ENCODE results near the gene LMAN1. TPM values are rescaled to one million over a fixed set of nuclear protein-coding genes. Genes with fewer than 3 reads are reported as not detected.

Gene LMAN1, protein sequence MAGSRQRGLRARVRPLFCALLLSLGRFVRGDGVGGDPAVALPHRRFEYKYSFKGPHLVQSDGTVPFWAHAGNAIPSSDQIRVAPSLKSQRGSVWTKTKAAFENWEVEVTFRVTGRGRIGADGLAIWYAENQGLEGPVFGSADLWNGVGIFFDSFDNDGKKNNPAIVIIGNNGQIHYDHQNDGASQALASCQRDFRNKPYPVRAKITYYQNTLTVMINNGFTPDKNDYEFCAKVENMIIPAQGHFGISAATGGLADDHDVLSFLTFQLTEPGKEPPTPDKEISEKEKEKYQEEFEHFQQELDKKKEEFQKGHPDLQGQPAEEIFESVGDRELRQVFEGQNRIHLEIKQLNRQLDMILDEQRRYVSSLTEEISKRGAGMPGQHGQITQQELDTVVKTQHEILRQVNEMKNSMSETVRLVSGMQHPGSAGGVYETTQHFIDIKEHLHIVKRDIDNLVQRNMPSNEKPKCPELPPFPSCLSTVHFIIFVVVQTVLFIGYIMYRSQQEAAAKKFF
- polyA plus RNA-seq (2013, experiment 1 of 2; ENCODE audit: insufficient read length) = 158 TPM
- 166 TPM for polyA plus RNA-seq (2013, experiment 2 of 2; ENCODE audit: insufficient read length)

- peak; percentile 97 for DNase-seq
These were observed at the start of gene LMAN1 for GRCh38 chr18:59358712-59359575. Gene LMAN1 (minus strand): TSS chr18:59359265. CDS start chr18:59359244, 21 bp downstream.

DNA sequence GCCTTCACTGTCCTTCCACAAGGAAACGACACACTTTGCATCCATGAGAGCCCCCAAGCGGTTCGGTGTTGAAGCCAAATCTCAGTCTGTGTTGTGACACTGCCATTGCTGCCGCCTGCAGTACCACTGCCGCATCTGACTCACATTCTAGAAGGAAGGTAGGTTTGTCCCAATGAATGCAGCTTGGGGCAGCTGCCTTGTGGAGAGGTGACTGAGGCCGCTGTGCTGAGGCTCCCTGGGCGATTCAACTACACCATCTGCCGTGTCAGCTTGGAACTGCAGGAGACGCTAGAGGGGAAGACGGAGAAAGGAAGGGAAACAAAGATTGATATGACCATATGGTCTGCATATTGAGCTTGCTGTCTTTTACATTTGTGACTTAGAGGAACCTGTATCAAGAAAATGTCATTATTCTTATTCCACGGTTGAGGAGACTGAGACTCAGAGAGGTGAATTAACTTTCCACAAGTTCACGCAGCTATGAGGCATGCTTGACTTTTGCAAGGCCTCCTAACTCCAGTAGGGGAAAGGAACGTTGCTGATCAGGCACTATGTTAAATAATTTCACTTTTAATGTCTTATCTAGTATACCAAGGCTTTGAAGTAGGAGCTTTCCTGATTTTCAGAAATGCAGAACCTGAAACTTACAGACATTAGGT lies 43.5 kb upstream of the LMAN1 start:
- peak; percentile 73 for DNase-seq

- DNase-seq = no peak
These were observed 41.3 kb upstream of the LMAN1 start for GRCh38 chr18:59400407-59400806.

DNA sequence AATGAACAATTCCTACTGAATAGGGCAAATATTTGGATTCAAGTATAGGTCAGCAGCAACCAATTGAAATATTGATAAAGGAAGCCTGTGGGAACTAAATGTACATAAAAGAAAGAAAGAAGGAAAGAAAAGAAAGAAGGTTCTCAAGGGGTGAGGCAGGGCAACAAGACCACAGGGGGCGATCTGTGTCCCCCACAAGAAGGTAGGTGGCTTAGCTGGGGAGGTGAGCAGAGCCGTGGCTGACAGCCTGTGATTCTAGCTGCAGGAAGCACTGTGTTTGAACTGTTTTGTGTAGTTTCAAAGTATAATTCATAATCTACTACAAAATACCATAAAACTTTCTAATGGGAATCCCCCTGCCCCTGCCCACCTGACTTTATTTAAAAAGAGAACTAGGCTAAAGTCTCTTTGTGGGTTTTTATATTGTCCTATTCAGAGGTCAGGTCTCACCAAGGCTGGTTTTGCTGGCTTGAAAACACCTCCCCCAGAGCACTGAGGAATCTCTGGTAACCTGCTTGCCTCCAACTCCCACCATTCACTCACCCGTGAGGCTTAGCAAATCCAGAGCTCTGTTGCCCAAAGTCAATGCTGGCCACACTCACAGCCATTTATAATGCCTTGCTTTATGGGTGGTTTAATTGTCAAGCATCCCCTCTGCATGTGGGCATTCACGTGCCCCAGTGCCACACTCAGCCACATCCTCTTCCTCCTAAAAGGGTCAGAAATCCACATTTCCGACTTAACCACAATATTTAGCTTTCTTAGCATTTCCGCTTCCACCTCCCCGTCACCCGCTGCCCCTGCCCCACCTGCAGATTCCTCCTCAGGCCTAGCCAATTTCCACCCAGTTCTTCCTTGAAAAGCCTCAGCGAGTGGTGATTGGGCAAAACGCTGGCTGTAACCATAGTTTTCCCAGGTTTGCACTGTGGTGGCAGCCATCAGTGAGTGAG lies 36.4 kb upstream of the LMAN1 start:
- DNase-seq = no peak

DNA sequence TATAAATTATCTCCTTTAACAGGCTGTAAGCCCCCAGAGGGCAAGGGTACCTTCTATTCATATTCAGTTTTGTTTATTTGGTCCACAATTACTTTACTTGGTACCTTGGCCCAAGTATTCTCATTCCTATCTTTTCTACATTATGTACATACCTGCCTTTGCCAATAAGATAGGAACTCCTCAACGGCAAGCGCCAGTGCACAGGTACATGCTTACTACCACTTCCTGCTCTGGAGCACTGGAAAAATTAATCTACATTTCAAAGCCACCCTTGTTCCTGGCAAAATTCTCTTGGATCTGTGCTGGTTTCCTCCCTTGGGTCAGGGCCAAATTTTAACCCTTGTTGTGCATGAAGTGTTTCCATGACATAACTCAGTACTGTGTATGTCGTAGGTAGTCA lies 34.3 kb upstream of the LMAN1 start:
- DNase-seq = no peak

GRCh38 chr18:59388817-59389216 lies 29.8 kb upstream of the LMAN1 start:
- DNase-seq = no peak

GRCh38 chr18:59387687-59388565 lies 28.9 kb upstream of the LMAN1 start:
- no peak for DNase-seq

DNA sequence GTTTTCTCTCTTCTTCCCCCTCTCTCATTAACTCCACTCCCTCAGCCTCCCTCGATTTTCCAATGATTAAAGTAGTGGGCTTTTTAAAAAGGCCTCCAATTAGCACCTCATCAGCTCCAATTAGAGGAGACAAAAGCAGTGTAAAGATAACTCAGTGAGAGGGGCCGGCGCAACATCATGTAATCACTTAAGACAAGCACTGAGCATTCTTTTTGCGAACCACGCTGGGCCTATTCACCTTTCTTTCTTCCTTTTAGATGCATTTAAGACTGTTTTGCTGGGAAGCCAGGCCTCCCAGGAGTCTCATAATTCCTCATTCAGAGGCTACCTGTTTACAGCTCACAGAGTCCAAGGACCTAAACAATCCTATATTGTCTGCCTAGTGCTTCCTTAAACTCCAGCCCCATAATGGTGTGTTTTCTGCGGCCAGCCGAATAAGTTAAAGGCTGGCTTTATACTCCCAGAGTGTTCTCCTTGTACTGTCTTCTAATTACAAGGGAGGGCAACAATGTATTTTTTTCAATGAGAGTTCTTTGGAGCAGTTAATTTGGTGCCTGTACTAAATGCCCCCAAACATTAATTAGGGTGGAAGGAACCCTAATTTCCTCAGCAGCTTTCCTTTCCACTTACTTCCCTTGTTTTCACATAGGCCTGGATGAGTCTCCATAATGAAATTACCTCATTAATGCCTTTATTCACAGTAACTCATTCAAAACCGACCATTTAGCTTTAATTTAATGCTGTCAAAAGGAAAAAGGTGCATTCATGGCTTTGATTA lies 28.0 kb upstream of the LMAN1 start:
- DNase-seq = no peak

GRCh38 chr18:59385191-59385590 lies 26.1 kb upstream of the LMAN1 start:
- DNase-seq = no peak

- DNase-seq = no peak
These were observed 24.8 kb upstream of the LMAN1 start for GRCh38 chr18:59383851-59384250.

DNA sequence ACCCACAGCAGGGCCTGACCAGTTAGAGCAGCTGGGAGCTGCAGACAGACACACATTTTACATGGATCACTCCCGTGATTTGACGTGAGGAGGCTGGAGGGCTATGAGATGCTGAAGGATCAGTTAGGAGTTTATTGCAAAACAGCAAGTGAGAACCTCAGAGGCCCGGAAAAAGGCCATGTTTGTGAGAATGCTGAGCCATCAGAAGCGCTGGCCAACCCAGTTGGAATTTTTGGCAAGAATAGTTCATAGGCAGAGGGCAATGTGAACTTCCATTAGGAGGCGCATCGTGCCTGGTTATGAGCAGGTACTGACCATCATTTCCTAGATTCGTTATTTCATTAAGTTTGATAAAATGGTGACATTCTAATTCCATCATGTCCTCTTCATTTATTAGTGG lies 23.3 kb upstream of the LMAN1 start:
- DNase-seq = no peak

GRCh38 chr18:59381949-59382348 lies 22.9 kb upstream of the LMAN1 start:
- no peak for DNase-seq

GRCh38 chr18:59380706-59381105 lies 21.6 kb upstream of the LMAN1 start:
- DNase-seq = no peak

DNA sequence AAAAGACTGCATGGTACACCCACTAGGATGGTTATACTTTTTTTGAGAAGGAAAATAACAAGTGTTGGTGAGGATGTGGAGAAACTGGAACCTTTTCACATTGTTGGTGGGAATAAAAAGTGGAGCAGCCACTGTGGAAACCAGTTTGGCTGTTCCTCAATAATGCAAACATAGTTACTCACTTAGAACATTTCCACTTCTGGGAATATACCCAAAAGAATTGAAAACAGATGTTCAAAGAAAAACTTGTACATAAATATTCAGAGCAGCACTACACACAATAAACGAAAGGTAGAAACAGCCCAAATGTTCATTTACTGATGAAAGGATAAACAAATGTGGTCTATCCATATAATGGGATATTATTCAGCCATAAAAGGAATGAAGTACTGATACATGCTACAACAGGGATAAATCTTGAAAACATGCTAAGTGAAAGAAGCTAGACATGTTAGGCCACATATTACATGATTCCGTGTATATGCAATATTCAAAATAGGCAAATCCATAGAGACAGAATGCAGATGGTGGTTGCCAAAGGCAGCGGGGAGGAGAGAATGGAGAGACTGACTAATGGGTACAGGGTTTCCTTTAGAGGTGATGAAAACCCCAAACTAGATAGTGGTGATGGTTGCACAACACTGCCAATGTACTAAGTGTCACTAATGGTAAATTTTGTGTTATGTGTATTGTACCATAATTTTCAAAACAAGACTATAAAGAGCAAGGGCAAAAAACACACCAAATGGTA lies 20.9 kb upstream of the LMAN1 start:
- DNase-seq = peak; percentile 43

- no peak for DNase-seq
These were observed 18.7 kb upstream of the LMAN1 start for GRCh38 chr18:59377613-59378337.

GRCh38 chr18:59376351-59376935 lies 17.4 kb upstream of the LMAN1 start:
- DNase-seq = no peak

DNA sequence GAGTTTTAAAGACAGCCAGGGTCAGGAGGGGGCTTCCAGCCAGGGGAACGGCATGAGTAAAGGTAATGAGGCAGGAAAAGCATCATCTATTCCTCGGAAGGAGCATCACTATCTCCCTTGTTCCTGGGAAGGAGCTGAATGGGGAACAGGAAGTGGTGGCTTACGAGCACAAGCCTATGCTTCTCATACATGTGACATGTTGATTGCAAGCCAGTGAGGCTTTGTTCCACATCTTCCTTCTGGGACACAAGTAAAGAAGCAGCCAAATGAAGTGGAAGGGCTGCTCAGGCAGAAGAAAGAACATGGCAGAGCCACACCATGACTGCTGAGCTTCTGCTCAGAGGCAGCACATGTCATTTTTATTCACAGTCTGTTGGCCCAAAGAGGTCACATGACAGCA lies 15.1 kb upstream of the LMAN1 start:
- no peak for DNase-seq

GRCh38 chr18:59372975-59373374 lies 13.9 kb upstream of the LMAN1 start:
- no peak for DNase-seq
